NCI-H82 (cell line): Measurements from ENCODE around the gene MAB21L2.

ENCODE experiments used
- DNase-seq: peaks from one replicate; lab custom pipeline; 2025; lab: John Stamatoyannopoulos, UW

Gene MAB21L2

DNA sequence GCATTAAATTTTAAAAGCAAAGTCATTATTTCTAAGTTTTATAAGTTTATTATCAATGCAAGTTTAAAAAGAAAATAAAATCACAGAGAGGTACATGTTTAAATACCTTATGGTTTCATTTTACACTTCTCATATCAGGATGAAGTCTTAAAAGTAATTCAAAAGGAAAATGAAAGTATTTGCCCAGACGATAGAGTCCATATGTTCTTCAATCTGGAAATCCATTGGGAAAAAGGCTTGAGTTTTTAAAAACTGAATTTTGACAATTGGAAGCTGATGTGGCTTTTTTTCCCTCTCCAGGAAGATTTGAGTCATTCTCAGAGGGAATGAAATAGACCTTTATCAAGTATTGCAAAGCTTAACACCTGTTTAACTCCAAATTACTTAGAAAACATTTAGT, 37.1 kb downstream of the MAB21L2 start:
- no peak for DNase-seq

DNA sequence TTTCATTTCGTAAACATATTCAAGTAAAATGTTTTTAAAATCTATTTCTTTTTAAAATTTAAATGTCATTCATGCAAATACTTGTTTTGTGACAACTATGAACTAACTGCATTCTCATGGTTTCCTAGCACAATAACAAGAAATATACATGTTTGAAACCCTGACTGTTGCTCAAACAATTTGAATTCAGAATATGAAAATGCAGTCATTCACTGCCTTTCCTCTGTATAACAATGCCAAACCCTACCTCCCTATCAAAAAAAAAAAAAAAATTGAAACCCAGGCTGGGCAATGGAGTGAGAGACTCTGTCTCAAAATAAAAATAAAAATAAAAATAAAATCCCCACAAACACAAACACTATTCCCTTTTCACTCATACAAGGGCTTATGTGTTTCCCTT, 42.1 kb downstream of the MAB21L2 start:
- no peak for DNase-seq

DNA sequence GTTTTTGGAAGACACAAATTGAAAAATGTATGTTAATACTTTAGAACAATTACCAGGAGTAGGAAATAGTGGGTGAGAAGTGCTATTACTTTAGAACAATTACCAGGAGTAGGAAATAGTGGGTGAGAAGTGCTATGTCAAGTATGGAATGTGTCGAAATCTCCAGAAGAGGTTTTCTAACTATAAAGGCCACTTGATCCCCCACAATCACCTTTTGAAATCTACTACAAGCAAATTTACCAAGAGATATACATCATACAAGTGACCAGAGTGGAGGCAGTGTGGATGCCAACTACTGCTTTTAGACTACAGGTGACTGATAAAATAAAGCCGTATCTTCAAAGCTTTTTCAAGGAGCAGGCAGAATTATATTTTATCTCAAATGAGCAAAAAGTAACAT, 43.1 kb downstream of the MAB21L2 start:
- no peak for DNase-seq

DNA sequence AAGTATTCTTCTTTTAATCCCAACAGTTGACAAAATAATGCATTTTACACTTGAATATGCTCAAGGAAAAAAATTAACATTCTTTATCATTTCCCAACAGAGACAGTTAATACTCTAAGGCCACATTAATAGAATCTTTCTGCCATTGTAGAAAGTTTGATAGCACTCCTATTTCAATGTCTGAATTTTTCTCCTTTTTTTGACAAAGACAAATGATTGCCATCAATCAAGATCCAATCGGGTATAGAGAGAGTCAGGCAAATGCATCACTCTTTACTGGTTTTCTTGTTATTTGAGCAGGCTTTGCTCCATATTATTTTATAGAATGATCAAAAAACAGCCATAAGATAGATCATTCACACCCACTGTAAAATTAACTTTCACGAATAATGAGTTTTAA, 46.1 kb downstream of the MAB21L2 start:
- DNase-seq = no peak

DNA sequence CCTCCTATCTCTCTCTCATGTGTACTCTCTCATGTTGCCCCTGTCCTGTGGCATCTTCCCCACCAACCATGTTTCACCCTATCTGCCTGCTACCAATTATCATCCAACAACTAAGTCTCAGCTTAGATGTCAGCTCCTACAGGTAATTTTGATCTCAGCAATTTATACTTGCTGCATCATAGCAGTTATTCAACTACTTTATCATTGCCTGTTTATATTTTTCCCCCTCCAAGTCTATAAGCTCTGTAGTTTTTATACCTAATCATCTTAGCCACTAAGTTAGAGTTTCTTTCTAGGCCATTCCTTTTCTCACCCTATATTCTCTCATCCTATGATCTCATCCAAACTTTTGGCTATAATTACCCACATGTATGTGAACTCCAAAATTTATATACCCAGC, 50.7 kb downstream of the MAB21L2 start:
- no peak for DNase-seq
